Activated CD4-positive, alpha-beta memory T cell treated with anti-CD3 and anti-CD28 coated beads, Interleukin-2, amount 10 ng/mL, durations not matched to agents 7 days and 5 days (primary cell): ENCODE data around the gene SEPTIN3. TPM values are rescaled to one million over a fixed set of nuclear protein-coding genes. Genes with fewer than 3 reads are reported as not detected.

ENCODE experiments used
- CTCF ChIA-PET: fragments of 350-600 bp; sonication (Branson Sonifier 250); formaldehyde crosslinking; loops from one replicate; lab custom pipeline; 2021; ENCODE audit warnings: antibody characterized with exemption, inconsistent platforms; lab: Charles Lee
- POLR2A ChIA-PET: fragments of 350-600 bp; sonication (Branson Sonifier 250); formaldehyde crosslinking; loops from one replicate; lab custom pipeline; 2021; ENCODE audit warnings: antibody characterized with exemption; lab: Charles Lee
- DNase-seq: peaks from one replicate; pipeline ENCODE4 v3.0.0-alpha.2; 2020
- H3K27ac Mint-ChIP-seq: one replicate; pipeline ENCODE4 v1.8.0; 2021; ENCODE audit warnings: mild to moderate bottlenecking, mixed read lengths
- H3K27me3 Mint-ChIP-seq: one replicate; pipeline ENCODE4 v1.8.0; 2021; ENCODE audit warnings: mixed read lengths
- H3K36me3 Mint-ChIP-seq: one replicate; pipeline ENCODE4 v1.8.0; 2021; ENCODE audit warnings: low read depth, mixed read lengths
- H3K4me1 Mint-ChIP-seq: one replicate; pipeline ENCODE4 v1.8.0; 2021; ENCODE audit warnings: mixed read lengths
- H3K4me3 Mint-ChIP-seq: one replicate; pipeline ENCODE4 v1.8.0; 2021; ENCODE audit warnings: mild to moderate bottlenecking, mixed read lengths
- H3K9me3 Mint-ChIP-seq: one replicate; pipeline ENCODE4 v1.8.0; 2021; ENCODE audit warnings: mixed read lengths
- total RNA-seq, 2 experiments: library from RNA; stranded (reverse); gene quantifications; one replicate each; pipeline ENCODE4 v1.2.3, GENCODE V29; 2021

Gene SEPTIN3
- total RNA-seq, 2 experiments from 2014 or later = 2.8 to 3.2 TPM

- no peak overlapping the region for H3K27ac Mint-ChIP-seq
- POLR2A ChIA-PET = interaction anchor here (1.7 kb wide), 1 partner anchor 93 kb away, joined by 7 read pairs; the partner anchor contains the start of gene SMDT1
- DNase-seq = no peak
- H3K27me3 Mint-ChIP-seq = peaks cover 2% of the 10 kb centered on the region
- no peaks in the 10 kb centered on the region for H3K9me3 Mint-ChIP-seq
- CTCF ChIA-PET = no interaction called here
- H3K36me3 Mint-ChIP-seq = no peaks in the 10 kb centered on the region
- H3K4me3 Mint-ChIP-seq = no peak overlapping the region
- no peaks in the 10 kb centered on the region for H3K4me1 Mint-ChIP-seq
These were observed 18.0 kb downstream of the SEPTIN3 start for GRCh38 chr22:41987276-41987675.

DNA sequence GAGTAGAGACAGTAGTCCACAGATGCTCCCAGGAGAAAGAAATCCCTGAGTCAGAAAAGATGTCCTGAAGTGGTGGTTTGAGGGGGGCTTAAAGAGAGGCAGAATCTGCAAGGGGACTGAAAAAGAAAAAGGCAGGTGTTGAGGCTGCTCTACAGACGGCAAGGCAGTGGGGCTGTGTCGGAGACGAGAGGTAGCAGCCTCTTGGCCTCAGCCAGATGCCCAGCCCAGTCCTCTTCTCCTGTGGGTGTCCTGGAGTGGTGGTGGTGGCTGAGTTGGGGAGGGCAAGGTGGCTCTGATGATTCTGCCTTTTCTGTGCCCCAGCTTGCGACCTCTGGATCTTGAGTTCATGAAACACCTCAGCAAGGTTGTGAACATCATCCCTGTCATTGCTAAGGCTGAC lies 20.0 kb downstream of the SEPTIN3 start:
- no peaks in the 10 kb centered on the region for H3K4me1 Mint-ChIP-seq
- H3K27me3 Mint-ChIP-seq = no peaks in the 10 kb centered on the region
- H3K9me3 Mint-ChIP-seq = no peaks in the 10 kb centered on the region
- ChIA-PET POLR2A (no interaction called here), CTCF (no interaction called here)
- no peak for DNase-seq
- no peaks in the 10 kb centered on the region for H3K36me3 Mint-ChIP-seq
- H3K4me3 Mint-ChIP-seq = no peak overlapping the region
- H3K27ac Mint-ChIP-seq = no peak overlapping the region

DNA sequence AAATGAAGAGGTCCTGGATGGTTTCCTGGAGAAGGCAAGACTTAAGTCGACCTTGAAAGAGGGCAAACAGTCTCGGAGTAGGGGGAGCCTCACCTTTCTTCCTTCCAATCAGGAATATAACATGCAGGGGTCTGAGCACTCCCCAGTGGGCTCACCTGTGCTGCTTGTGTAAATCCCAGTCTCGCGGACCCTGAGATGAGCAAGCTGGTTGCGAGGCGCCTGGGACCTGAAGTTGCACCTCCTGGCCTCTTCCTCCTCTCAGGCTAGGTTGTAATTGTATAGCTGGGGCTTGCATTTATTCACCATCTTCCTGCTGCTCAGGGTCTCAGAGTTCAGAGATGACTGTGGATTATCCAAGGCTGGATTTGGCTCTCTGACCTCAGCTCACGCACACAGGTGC lies 21.9 kb downstream of the SEPTIN3 start:
- no peak for DNase-seq
- POLR2A ChIA-PET = no interaction called here
- H3K27ac Mint-ChIP-seq = no peak overlapping the region
- H3K27me3 Mint-ChIP-seq = no peaks in the 10 kb centered on the region
- H3K9me3 Mint-ChIP-seq = no peaks in the 10 kb centered on the region
- H3K4me1 Mint-ChIP-seq = no peaks in the 10 kb centered on the region
- H3K4me3 Mint-ChIP-seq = no peak overlapping the region
- CTCF ChIA-PET = no interaction called here
- no peaks in the 10 kb centered on the region for H3K36me3 Mint-ChIP-seq

- no peak overlapping the region for H3K4me3 Mint-ChIP-seq
- POLR2A ChIA-PET = interaction anchor here (1.0 to 1.3 kb wide), 2 partner anchors 46 to 230 kb away, joined by 3 to 4 read pairs; partner anchors contain the start of gene CENPM
- no peaks in the 10 kb centered on the region for H3K9me3 Mint-ChIP-seq
- H3K36me3 Mint-ChIP-seq = no peaks in the 10 kb centered on the region
- H3K27me3 Mint-ChIP-seq = peaks cover 2% of the 10 kb centered on the region
- no peak overlapping the region for H3K27ac Mint-ChIP-seq
- peaks cover 2% of the 10 kb centered on the region for H3K4me1 Mint-ChIP-seq
- CTCF ChIA-PET = interaction anchor here (0.8 kb wide), 1 partner anchor 26 kb away, joined by 3 read pairs; no protein-coding TSS in a partner anchor
- DNase-seq = no peak
These were observed 23.3 kb downstream of the SEPTIN3 start for GRCh38 chr22:41992496-41992895.

DNA sequence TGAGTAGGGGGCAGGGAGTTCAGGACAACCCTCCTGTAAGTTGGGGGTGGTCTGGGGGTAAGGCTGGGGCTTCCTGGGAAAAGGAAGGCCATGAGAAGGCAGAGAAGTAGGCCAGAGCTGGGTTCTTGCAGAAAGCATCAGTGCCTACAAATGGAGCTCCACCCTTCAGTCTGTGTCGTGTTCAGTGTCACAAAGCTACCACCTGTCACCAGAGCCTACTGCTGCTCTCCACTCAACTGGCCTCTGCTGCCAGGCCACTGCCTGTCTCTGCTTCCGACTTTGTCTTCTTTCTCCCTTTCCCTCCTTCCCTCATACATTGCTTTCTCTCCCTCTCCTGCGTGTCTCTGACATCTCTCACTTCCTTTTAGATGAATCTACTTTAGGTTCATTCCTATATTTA lies 26.0 kb downstream of the SEPTIN3 start:
- H3K27ac Mint-ChIP-seq = no peak overlapping the region
- H3K9me3 Mint-ChIP-seq = peaks cover 6% of the 10 kb centered on the region
- peaks cover 2% of the 10 kb centered on the region for H3K27me3 Mint-ChIP-seq
- H3K4me3 Mint-ChIP-seq = no peak overlapping the region
- ChIA-PET CTCF (no interaction called here), POLR2A (no interaction called here)
- peaks cover 11% of the 10 kb centered on the region for H3K36me3 Mint-ChIP-seq
- peaks cover 26% of the 10 kb centered on the region for H3K4me1 Mint-ChIP-seq
- no peak for DNase-seq

GRCh38 chr22:41996826-41997225 lies 27.6 kb downstream of the SEPTIN3 start:
- Mint-ChIP-seq H3K36me3 (peaks cover 23% of the 10 kb centered on the region), H3K4me1 (peaks cover 33% of the 10 kb centered on the region), H3K4me3 (no peak overlapping the region), H3K27me3 (peaks cover 2% of the 10 kb centered on the region), H3K27ac (no peak overlapping the region), H3K9me3 (peaks cover 9% of the 10 kb centered on the region)
- POLR2A ChIA-PET = interaction anchor here (1.0 kb wide), 1 partner anchor 83 kb away, joined by 3 read pairs; no protein-coding TSS in a partner anchor
- CTCF ChIA-PET = no interaction called here
- no peak for DNase-seq

GRCh38 chr22:41998361-41999261 lies 29.4 kb downstream of the SEPTIN3 start, which contains the start of gene WBP2NL:
WBP2NL (plus strand) TSS chr22:41998788; CDS start chr22:41998819, 31 bp downstream.
- Mint-ChIP-seq H3K4me1 (peaks cover 35% of the 10 kb centered on the region), H3K27ac (peak within 1 kb of the TSS; percentile 88), H3K4me3 (peak within 1 kb of the TSS; percentile 98), H3K9me3 (peaks cover 10% of the 10 kb centered on the region), H3K36me3 (peaks cover 25% of the 10 kb centered on the region), H3K27me3 (peaks cover 2% of the 10 kb centered on the region)
- POLR2A ChIA-PET = interaction anchor here (0.6 to 2.6 kb wide), 14 partner anchors 15 to 218 kb away, joined by 3 to 19 read pairs (median 5); partner anchors contain the start of genes CENPM, NAGA, NDUFA6 and SMDT1
- CTCF ChIA-PET = interaction anchor here (1.0 to 1.1 kb wide), 2 partner anchors 52 to 301 kb away, joined by 4 read pairs; partner anchors contain the start of gene CENPM
- peak; percentile 92 for DNase-seq

- Mint-ChIP-seq H3K27me3 (peaks cover 2% of the 10 kb centered on the region), H3K27ac (no peak overlapping the region), H3K36me3 (peaks cover 26% of the 10 kb centered on the region), H3K9me3 (peaks cover 13% of the 10 kb centered on the region), H3K4me3 (no peak overlapping the region), H3K4me1 (peaks cover 36% of the 10 kb centered on the region)
- ChIA-PET CTCF (no interaction called here), POLR2A (interaction anchor here (2.3 to 2.6 kb wide), 2 partner anchors 31 to 90 kb away, joined by 13 to 19 read pairs; partner anchors contain the start of gene NDUFA6)
- DNase-seq = no peak
These were observed 31.2 kb downstream of the SEPTIN3 start for GRCh38 chr22:42000466-42000865.

- Mint-ChIP-seq H3K36me3 (peaks cover 29% of the 10 kb centered on the region), H3K27me3 (peaks cover 2% of the 10 kb centered on the region), H3K9me3 (peaks cover 15% of the 10 kb centered on the region), H3K4me1 (peaks cover 39% of the 10 kb centered on the region), H3K27ac (no peak overlapping the region), H3K4me3 (no peak overlapping the region)
- ChIA-PET POLR2A (no interaction called here), CTCF (no interaction called here)
- DNase-seq = no peak
These were observed 31.9 kb downstream of the SEPTIN3 start for GRCh38 chr22:42001121-42001520.

DNA sequence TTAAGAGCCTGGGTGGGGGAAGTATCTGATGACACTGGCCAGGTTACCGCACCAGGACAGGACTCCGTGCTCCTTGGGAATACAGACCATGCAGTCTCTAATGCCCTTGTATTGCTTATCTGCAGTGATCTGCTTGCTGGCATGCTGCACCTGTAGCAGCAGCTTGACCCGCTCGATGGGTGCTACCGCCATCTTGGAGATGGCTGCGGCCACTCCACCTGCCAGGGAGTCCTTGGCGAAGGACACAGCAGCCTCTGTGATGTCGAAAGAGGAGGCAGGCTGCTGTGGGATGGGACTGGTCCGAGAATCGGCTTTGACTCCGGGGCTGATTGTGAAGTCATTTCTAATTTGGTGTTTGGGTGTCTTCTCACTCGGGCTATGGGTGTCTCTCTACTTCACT lies 32.5 kb downstream of the SEPTIN3 start:
- H3K9me3 Mint-ChIP-seq = peaks cover 15% of the 10 kb centered on the region
- no peak for DNase-seq
- H3K27ac Mint-ChIP-seq = no peak overlapping the region
- ChIA-PET POLR2A (no interaction called here), CTCF (no interaction called here)
- H3K36me3 Mint-ChIP-seq = peaks cover 32% of the 10 kb centered on the region
- H3K27me3 Mint-ChIP-seq = no peaks in the 10 kb centered on the region
- peaks cover 39% of the 10 kb centered on the region for H3K4me1 Mint-ChIP-seq
- H3K4me3 Mint-ChIP-seq = no peak overlapping the region

- Mint-ChIP-seq H3K27ac (no peak overlapping the region), H3K27me3 (peaks cover 10% of the 10 kb centered on the region), H3K4me3 (no peak overlapping the region), H3K9me3 (peaks cover 24% of the 10 kb centered on the region), H3K4me1 (peaks cover 4% of the 10 kb centered on the region), H3K36me3 (peaks cover 15% of the 10 kb centered on the region)
- DNase-seq = no peak
- CTCF ChIA-PET = no interaction called here
- POLR2A ChIA-PET = interaction anchor here (1.5 kb wide), 1 partner anchor 8 kb away, joined by 3 read pairs; no protein-coding TSS in a partner anchor
These were observed 38.7 kb downstream of the SEPTIN3 start for GRCh38 chr22:42007922-42008321.

DNA sequence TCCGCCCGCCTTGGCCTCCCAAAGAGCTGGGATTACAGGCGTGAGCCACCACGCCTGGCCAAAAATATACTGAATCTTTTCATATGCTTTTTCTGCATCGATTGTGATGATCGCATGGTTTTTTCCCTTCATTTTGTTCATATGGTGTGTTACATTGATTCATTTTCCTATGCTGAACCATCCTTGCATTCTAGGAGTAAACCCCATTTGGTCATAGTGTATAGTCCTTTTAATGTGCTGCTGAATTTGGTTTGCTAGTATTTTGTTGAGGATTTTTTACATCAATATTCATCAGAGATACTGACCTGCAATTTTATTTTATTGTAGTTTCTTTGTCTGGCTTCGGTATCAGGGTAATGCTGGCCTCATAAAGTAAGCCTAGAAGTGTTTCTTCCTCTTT lies 41.5 kb downstream of the SEPTIN3 start:
- CTCF ChIA-PET = no interaction called here
- Mint-ChIP-seq H3K9me3 (peaks cover 18% of the 10 kb centered on the region), H3K27ac (no peak overlapping the region), H3K4me3 (no peak overlapping the region), H3K36me3 (peaks cover 11% of the 10 kb centered on the region), H3K27me3 (peaks cover 18% of the 10 kb centered on the region), H3K4me1 (peaks cover 4% of the 10 kb centered on the region)
- POLR2A ChIA-PET = no interaction called here
- no peak for DNase-seq

- DNase-seq = no peak
- POLR2A ChIA-PET = no interaction called here
- peaks cover 8% of the 10 kb centered on the region for H3K36me3 Mint-ChIP-seq
- CTCF ChIA-PET = no interaction called here
- peaks cover 4% of the 10 kb centered on the region for H3K4me1 Mint-ChIP-seq
- peaks cover 15% of the 10 kb centered on the region for H3K9me3 Mint-ChIP-seq
- no peak overlapping the region for H3K4me3 Mint-ChIP-seq
- H3K27ac Mint-ChIP-seq = no peak overlapping the region
- H3K27me3 Mint-ChIP-seq = peaks cover 25% of the 10 kb centered on the region
These were observed 44.1 kb downstream of the SEPTIN3 start for GRCh38 chr22:42013385-42013784.
